Inflammatory macrophage treated with lipopolysaccharide for 4 hours (primary cell): ENCODE results near the gene DNM3.

Source experiments
- DNase-seq: peaks from one replicate; pipeline ENCODE4 v3.0.0-alpha.2; 2020

Gene DNM3

DNA sequence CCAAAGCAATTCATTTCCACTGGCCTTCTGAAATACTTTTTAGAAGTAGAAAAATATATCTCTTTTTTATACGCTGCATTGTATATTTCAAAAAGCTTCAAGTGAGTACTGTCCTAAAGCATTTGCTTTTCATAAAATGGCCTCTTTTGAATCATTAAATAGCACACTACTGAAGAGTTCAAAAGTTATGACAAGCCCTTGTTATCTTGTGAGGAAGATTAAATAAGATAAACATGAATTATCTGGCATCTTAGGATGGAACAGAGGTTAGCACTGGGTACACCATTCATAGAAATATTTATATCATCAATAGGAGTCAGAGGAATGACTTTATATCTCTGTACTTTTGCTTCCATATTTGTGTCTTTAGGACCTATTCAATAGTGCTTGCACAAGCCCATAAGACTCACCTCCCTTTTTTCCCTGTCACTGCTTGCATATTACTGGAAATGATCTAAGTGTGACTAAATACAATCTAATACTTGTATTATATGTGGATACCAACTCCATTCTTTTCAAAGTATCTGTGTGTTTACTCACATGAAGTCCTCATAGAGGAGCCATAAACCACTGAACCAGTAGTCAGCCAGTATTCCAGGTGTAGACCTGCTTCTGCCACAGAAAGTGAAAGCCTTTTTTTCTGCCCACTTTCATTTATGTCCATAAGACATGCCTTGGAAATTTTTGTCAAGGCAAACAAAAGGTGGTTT is 305.0 kb downstream of the DNM3 start:
- no peak for DNase-seq

DNA sequence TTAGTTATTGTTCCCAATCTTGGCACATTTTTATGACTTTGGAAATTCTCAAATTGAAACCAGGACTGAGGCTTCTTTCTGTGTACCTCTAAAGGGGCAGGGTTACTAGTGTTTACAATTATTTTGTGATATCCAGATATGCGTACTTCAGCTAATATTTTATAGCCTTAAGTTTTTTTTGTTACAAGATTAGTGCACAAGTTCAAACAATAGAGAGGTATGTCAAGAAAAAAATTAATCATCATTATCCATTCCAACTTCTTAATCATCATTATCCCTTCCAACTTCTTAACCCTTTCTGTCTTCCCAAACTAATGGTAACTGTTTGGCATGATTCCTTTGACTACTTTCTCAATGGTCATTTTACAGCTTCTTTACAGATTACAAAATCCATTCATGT is 306.2 kb downstream of the DNM3 start:
- DNase-seq, result no peak

DNA sequence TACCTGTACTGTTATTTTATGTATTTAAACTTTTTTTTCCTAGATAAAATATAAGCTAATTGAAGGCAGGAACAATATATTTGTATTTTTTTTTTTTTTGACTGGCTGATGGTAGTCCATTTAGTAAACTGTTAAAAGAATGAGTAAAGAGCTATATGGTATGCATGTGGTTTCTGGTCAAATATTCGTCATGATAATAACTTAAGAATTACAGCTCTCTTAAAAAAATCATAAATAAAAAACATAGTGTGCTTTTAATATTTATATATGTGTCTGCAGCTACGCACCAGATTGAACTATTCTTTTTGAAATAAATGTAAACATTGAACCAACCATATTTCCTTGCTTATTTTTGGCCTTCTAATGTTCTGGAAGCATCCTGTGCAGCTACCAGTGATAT is 306.9 kb downstream of the DNM3 start:
- no peak for DNase-seq

DNA sequence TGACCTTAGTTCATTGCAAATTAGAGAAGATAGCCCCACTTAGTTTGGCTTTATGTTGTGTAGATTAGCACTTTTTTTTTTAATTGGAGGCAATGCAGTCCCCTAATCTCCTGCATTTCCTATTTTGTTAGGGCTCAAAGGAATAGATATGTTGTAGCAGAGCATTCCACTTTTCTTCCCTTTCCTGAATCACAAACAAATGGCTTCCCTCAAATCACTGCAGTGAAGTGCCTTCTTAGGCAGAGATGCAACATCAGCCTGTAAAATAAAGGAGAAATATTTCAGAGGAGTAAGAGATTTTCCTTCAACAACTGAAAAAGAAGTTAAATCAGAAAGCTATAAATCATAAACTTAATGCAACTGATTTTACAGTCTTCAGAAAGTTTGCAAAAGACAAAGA is 307.4 kb downstream of the DNM3 start:
- no peak for DNase-seq

DNA sequence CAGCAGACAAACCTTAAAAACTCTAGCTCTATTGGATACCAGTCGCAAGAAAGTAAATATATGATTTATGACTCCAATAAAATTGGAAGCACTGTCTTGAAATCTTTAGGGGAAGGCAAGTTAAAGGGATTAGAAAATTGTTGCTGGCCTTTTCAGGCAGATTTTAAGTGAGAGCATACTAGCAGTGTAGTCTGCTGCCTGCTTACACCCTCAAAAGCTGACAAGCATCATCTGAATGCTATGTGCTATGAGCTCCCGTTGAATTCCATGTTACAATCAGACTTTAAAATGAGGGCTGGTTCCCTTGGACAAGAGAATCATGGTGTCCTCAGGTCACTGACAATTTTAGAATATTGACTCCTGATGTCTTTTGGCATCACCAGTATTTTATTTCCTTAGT is 308.0 kb downstream of the DNM3 start:
- no peak for DNase-seq

DNA sequence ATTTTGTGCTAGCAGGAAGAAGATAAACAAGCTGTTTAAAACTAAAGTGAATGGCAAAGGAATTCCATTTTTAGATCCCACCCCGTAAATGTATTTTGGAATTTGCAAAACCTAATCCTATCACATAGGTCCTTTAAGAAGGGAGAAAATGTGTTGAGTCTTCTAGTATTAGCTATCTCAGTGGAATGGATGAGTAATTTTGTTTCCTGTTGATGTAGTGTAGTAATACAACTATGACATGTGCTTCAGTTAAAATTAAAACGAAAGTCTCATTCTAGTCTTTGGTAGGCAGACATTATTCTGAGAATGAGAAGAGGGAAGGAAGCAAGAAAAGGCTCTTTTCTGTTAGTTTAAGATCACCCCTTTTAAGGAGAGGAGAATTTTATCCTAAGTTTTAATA is 313.3 kb downstream of the DNM3 start:
- DNase-seq, result peak; percentile 79

DNA sequence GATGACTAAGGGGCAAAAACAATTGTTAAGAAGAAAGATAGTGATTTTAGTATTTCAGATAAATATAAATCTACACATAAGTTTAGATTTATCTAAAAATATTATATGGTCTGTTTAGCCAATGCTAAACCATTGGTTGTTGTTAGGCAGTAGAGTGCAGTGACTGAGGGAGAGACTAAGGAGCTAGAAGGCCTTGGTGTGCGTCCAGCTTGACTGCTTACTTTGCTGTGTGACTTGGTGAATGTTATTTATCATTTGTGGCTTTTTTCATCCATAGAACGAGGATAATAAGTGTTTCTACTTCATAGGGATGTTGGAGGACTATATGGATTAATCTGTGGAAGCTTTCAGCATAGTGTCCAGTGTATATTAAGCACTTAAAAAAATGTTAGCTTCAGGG is 314.5 kb downstream of the DNM3 start:
- no peak for DNase-seq

DNA sequence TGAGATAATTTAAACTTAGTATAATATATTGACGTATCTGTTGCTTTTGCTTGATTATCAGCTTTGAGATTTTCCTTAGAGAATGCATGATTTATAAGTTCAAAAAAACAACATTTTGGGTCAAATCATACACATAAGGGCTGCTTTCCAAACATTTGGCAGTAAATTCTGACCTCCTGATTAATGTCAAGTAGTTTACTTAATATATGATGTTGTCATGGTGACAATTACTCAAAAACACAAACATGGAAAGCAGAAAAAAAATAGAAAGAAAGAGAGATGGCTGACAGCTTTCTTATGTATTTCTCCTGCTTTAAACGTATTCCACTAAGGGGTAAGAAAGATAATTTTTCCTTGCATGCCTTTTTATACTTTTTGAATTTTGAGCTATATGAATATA is 320.9 kb downstream of the DNM3 start:
- DNase-seq, result no peak

DNA sequence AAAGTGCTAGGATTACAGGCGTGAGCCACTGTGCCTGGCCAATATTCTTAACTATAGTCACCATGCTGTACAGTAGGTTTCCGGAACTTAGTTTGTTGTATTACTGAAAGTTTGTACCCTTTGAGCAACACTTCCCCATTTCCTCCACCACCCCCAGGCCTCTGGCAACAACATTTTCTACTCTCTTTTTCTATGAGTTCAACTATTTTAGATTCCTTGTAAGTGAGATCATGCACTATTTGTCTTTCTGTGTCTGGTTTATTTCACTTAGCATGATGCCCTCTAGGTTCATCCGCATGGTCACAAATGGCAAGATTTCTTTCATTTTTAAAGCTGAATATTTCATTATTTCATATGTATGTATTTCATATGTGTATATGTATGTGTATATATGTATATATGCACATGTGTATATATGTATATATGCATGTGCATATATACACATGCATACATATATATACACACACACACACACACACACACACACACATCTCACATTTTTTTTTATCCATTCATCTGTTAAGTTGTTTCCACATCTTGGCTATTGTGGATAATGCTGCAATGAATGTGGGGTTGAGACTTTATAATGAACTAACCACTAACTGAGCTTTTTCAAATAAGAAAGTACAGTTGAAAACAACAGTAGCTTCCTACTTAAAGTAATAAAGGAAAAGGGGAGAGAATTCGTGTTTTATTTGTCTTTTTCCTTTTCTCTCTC is 322.4 kb downstream of the DNM3 start:
- DNase-seq, result peak; percentile 6

DNA sequence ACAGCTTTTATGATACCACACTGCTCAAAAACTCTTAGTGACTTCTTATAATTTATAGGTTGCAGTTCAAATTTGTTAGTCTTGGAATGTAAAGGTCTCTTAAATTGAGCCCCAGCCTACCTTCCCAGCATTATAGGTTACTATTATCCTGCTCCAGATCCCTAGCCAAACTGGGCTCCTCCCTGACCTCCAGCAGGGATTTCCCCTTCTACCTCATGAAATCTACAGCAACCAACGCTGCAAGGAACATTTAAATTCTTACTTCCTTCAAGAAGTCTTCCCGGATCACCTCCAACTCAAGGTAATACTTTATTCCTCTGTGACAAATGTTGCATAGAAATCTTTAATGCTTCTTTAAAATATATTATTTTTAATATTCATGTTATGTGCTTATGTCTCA is 324.1 kb downstream of the DNM3 start:
- DNase-seq, result no peak

DNA sequence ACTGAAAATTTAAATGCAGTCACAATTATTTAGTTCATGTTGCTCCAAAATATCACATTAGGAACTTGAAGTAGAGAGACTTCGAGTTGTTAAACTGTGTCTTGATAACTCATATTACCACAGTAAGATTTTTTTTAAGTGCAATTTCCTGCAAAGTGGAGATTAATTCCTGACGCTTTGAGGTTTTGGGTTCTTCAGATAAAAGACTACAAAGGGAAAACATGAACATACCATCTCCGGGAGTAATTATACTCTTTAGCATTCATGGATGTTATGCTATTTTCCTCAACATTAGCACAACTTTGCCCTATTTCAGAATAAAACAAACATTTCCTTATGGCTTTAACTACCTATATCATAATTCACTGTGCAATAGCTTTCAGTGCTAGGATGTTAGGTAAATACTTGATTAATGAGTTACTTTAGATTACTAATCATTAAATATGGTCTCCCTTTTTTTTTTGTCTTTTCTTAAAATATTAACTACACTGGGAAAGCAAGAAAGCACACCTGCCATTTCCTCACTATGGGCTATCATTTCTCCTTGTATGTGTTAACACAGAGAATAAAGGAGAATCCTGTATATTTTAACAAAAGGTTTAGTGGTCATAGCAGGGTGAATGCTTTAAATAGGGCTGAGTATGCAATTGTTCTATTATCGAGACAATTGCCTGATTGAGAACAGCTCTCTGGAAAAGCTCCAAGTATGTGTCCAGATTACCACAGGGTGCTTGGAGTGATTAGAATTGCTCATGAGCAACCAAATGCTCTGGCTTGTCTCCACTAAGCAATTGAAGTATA is 326.7 kb downstream of the DNM3 start:
- DNase-seq, result no peak

DNA sequence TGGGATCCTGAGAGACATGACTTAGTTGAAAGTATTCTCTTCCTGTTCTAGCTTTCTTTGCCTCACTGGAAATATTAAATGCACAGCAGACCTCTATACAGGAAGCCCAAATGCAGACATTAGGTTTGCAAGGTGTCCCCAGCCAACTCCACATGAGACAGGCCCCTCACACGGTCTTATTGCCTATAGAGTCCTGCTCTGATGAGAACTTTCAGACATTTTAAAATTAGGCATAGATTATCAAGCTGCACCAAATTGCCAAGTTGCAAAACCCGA is 327.2 kb downstream of the DNM3 start:
- DNase-seq, result no peak

DNA sequence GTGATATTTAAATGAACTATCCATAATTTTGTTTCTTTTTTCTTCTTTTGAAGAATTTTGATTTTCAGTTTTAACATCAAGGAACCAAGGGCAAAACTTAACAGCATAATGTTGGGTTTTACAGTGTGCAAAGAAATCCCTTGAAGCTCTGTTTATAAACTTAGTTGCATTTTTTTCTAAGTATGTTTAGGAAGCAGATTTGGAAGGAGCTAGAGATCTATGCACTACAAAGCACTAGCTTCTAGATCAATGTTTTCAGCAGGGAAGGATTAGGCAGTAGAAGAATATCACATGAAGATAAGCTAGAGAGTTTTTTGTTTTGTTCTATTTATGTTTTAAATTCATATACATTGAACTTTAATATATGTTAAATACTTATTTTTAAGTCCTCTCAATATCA is 328.5 kb downstream of the DNM3 start:
- no peak for DNase-seq

DNA sequence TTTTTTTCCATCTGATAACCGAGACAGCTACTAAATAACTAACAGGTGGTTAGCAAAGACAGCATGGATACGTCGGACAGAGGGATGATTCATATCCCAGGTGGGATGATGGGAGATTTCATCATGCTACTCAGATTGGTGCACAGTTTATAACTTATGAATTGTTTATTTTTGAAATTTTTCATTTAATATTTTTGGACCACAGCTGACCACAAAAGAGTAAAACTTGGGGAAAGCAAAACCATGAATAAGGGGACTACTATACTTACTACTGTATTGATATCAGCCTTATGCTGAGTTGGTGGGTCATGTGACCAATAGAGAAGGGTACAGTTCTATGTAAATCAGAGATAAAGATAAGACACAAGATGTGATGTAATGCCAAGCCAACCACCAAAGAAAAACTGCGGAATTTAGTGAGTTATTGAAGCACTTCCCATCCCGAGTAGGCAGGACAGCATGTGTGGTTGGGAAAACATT is 331.1 kb downstream of the DNM3 start:
- DNase-seq, result no peak

DNA sequence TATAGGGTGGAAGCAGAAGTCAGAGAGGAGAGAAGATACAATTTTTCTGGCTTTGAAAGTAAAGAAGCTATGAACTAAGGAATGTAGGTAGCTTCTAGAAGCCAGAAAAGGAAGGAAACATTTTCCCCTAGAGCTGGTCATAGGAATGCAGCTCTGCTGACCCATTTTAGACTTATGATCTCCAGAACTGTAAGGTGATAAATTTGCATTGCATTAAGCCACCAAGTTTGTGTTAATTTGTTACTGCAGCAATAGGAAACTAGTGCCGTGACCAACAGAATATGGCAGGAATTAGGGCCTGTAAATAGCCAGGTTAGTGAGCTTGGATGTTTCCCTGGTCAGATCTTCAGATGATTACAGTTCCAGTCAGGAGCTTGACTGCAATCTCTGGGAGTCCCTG is 334.9 kb downstream of the DNM3 start:
- no peak for DNase-seq

DNA sequence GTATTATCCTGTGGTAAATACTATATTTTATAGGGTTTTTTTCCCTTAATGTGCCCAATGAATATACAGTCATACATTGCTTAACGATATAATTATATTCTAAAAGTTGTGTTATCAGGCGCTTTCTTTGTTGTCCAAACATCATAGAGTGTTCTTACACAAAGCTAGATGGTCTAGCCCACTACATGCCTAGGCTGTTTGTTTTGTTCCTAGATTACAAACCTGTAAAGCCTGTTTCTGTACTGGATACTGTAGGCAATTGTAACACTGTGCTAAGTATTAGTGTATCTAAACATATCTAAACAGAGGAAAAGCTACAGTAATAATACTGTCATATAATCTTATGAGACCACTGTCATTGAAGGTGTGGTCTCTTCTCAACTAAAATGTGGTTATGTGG is 336.6 kb downstream of the DNM3 start:
- DNase-seq, result no peak

DNA sequence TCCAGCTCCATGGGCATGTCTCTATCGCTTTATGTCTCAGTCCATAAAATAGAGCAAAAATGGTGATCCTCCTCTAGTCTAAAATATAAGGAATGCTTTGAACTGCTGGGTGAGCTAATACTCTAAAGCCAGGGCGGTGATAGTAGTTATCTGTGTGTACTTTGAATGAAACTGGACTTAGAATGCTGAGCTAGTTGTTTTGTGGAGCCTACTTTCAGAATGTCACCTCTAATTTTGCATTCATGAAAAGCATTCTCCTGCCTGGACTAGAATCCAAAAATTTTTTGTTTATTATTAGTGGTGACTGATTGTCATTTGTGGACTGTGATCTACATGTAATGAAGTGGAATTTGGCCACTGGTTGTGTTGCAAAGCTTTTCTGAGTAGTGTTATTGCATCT is 337.6 kb downstream of the DNM3 start:
- DNase-seq, result no peak

DNA sequence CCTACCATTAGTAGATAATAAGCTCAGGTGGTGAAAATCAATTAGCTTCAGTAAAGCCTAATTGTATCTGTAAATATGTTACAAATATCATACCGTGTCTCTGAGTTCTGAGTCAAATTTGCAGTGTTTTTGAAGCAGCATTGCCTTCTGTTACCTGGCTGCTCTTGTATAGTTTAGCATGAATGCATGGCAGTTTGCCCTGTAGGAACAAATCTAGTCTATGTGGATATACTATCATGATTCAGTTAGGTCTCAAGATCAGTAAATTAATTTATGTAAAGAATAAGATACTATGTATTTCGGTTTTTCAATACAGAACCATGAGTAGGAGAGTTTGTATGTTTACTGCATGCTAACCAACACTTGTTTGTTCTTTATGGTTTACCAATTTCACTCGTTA is 338.6 kb downstream of the DNM3 start:
- no peak for DNase-seq

DNA sequence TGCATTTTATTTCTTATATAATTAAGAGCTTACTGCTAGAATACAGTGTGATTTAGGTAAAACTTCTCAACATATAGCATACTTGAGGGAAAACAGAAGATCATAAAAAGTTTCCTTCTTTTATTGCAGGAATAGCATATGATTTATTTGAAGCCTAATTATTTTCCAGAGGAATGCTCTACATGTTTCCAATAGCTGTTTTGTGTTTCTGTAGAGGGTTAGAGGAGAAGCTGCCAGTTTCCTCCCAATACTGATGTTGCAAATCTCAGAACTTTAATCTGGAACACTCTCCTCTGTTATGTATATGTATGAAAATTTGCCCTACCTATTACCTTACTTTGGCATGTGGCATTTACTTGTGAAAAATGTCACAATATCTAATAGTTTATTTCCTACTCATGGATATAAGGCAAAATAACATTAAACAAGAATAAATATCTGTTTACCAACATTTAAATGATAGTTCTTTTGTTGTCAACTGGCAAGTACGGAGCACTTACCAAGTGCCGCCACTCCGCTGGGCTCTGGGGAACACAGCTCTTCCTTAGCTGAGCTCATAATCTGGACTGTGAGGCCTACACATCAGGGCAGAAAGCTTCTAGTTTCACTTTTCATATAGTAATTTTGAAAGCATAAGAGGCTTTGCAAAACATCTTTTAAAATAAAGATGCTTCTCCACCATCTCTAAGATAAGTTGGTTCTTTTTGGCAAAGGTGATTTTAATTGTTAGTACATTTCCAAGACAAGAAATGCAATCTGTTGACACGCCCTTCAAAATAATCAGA is 339.4 kb downstream of the DNM3 start:
- DNase-seq, result peak; percentile 79

DNA sequence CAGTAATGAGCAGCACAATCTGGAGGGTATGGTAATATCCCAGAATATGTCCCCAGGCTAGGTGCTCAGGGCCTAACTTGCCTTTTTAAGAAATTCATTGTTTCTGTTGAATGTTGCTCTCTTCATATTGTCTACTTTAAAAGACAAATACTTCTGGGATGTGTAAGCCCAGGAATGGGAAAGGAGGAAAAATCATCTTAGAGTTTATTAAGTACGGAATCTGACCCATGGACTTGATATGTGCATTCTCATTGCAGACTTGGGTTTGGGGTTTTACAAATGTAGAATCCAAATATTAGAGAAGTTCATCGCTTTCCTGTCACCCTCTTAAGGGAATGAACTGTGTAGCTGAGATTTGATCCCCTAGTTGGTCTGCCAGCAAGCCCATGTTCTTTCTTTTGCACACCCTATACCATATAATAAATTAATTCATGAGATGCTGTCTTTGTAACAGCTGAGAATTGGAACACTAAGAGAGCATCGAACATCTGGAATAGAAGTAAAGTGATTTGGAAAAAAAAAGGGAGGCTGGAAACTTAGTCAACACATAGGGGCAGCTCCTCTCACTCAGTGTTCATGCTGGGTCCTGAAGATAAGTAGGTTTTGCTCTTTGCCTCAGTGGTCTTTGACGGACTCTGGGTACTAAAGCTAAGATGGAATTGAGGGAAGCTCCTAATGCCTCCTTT is 343.4 kb downstream of the DNM3 start:
- DNase-seq, result no peak

DNA sequence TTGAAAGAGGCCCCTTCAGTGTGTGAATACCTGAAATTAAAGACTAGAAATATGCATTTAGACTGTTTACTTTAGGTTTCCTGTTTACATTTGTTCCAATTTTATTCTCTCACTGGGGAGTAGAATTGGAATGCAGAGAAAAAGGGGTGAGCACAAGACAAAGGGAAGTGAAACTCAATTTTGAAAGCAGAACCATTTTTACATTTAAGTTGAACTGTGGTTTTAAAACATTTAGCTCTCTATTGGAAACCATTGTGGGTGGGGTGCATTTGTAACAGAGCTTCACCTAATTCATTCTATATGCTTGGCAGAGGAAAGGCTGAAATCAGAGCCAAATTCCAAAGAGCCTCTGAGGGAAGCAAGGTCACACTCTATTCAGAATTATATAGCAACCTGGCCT is 343.9 kb downstream of the DNM3 start:
- DNase-seq, result peak; percentile 62

DNA sequence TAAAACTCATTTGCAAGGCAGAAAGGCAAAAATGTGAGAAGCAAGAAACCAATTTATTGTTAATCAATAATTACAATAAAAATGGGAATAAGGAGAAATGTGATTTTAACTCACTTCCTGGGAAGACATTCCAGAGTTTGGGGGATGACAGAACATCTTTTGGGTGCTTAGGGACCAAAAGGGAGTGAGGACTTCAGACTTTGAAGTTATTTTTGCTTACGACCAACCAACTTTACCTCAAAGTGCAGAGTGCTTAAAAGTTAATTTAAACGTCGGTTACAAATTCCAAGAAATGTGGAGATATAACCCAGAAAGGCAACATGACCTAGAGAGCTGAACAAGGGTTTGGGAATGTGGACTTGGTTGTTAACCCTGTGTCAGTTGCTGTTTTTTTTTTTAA is 344.7 kb downstream of the DNM3 start:
- DNase-seq, result no peak

DNA sequence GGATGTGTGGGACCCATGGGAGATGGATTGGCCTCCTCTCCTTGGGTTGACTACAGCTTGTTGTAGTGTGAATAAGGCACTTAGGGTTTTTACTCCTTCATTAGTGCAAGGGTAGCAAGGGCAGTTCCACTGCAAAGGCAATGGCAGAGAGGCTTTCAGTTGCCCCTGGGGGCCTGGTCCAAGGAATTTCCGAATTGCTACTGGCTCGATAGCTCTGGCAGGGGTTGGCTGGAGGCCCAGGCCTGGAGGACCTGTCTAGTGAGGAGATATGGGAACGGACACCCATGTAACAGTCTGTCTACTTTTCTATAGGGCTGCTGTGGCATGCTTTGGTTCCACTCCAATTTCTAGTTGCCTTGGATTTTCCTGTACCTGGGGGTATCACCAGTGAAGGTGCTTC is 360.3 kb downstream of the DNM3 start:
- DNase-seq, result no peak
